Skeletal muscle cell (primary cell): Measurements from ENCODE around the gene SYT2.
A peak's percentile ranks its signal among the peaks of the same experiment; 100 is the strongest.

Experiments used
- DNase-seq: peaks from one replicate; pipeline ENCODE4 v3.0.0-alpha.2; 2010; ENCODE audit warnings: low read depth
- H3K4me3 ChIP-seq: 2 replicates; pipeline ENCODE4 v1.5.1; 2011; ENCODE audit warnings: low read depth, mild to moderate bottlenecking, control low read depth, low read length, moderate library complexity

The SYT2 gene

DNA sequence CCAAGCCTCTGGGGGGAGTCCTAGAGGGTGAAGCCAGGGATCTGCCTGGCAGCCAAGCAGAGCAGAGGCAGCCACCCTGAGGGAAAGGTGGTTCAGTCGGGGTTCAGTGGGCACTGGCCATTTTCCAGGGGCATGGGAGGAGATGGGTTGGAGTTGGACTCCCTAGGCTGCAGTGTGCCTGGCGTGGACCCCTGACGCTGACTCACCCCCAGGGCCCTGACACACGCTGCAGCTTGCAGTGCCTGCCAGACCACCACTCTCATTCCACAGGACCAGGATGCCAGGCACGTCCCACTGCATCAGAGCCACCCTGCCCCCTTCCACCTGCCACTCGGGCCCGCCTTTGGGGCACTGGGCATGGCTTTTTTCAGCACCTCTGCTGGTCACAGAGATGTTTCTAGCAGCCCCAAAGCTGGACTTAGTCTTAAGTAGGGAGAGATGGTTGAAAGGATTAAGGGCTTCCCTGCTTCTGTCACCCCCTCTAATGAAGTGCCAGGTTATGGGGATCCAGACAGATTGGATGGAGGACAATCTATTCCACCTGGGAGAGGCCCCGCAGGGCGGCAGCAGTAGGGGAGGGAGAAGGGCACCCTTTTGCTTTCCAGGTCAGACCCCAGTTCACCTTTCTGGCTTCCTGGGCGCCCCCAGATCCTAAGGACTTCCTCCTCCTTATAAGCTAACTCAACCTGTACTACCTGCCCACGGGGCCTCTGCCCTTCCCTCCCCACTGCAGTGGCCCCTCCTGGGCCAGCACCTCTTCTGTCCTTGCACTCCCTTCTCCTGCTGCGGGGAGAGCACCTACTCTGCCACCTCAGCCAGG, 1.6 kb downstream of the SYT2 start:
- DNase-seq = no peak

DNA sequence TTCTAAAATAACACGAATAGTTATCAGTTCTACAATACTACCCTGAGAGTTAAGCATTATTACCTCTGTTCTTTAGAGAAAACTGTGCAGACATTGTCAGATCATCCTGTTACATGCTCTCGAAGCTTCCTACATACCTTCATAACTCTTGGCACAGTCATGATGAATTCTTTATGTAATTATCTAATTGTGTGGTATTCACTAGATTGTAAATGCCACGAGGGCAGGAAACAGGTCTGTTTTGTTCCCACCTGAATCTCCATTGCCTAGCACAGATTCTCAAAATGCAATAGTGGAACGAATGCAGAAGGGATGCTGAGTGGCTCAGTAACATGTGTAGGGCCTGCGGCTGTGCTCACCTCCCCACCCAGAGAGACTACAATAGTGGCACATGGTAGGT, 3.4 kb downstream of the SYT2 start:
- no peak for DNase-seq
- H3K4me3 ChIP-seq = no peak overlapping the region

More for the DNA sequence above, 1.6 kb downstream of the SYT2 start:
- H3K4me3 ChIP-seq = no peak overlapping the region

DNA sequence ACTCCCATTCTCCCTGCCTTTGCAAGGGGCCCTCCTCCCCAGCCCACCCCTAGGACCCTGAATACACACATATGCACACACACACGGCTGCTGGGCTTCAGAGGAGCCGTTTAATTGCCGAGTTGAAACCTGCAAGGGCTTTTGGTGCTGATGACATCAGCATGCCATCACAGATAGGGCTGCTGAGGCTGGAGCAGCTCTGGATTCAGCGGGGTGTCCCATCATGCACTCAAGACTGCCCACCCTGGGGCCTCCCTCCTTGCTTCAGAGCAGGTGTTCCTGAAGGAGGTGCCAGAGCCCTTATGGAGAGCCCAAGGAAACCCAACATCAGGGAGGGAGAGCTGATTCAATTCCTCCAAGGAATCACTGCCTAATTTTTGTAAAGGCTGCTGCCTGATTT, 5.7 kb downstream of the SYT2 start:
- no peak for DNase-seq
- no peak overlapping the region for H3K4me3 ChIP-seq

DNA sequence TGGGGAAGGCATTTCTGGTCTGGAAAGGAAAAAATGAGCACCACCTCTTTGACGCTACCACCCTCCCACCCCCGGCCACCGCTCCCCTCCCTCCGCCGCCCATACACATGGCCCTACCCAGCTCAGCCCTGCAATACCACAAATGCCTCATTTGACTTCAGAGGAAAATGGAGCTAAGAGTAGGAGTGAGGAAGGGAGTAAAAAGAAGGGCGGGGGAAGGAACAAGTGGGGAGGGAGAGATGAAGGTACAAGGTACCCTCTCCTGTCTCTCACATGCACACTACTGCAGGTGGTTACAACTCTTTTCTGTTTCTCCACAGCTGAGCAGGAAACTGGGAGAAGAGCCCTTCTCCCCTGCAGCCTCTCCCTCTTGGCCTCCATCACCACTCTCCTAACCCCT, 7.1 kb downstream of the SYT2 start:
- no peak overlapping the region for H3K4me3 ChIP-seq
- DNase-seq = no peak

DNA sequence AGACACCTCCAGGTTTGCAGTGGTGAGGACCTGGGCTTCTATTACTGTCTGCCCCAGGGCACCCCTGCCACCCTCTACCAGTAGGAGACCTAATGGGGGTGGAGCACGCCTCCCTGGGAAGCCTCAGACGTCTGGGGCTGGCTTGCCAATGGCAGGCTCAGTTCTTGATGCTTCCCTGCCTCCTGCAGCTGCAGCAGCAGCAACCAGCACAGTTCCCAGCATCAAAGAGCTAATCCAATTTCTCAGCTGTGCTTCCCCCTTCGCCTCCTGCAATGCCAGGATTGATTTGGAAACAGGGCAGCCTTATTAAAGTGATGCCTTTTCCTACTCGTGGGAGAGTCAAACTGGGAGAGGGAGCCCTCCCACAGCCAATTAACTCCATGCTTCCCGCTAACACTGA, 8.2 kb downstream of the SYT2 start:
- H3K4me3 ChIP-seq = no peak overlapping the region
- no peak for DNase-seq

DNA sequence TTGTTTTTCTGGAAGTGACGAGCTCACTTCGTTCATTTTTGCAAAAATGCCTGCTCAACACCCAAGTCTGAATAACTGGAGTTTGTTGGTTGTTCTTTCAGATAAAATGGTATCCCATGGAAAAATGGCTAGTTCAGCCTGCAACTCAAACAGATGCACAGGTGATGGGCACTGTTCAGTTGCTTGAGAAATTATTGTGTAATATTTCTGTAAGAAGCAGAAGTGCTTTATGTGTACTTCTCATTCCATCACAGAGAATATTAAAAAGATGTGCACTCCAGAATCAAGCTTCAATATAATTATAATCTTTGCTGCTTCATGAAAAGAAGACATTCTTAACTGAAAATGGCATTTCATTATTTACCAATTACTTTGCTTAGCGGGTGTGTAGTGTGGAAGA, 9.1 kb downstream of the SYT2 start:
- H3K4me3 ChIP-seq = no peak overlapping the region
- no peak for DNase-seq

DNA sequence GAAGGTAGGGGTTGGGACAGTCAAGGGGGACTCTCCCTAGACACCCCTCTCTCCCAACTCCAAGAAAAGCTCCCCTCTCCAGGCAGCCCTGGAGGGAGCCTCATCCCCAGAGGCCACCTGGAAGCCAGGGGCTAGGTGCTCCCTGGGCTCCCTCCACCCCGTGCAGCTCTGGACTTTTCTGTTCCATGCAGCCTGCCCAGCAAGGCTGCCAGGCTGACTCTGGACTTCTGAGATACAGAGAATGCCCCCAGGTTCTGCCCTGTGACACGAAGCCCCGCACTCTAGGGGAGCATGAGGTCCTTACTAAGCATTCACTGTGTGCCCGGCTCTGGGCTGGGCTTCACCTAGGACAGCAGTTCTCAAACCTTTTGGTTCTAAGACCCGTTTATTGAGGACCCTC, 10.2 kb downstream of the SYT2 start:
- no peak overlapping the region for H3K4me3 ChIP-seq
- no peak for DNase-seq

DNA sequence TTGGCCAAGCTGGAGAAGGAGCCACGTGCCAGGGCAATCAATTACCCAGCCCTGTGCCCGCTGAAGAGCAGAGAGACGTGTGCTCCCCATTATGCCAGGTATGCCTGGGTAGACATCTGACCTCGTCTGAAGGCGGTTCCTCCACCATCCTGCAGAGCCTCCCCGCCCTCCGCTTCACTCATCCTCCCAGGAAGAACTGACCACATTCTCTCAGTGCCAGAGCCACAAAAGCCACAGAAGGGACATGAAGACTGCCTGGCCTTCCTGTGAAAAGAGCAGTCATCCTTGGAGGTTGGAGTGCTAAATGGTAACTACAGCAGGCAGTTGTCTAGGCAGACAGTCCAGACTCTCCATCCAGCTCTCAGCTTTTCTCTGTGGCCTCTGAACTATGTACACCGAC, 12.0 kb downstream of the SYT2 start:
- DNase-seq = no peak
- H3K4me3 ChIP-seq = no peak overlapping the region

DNA sequence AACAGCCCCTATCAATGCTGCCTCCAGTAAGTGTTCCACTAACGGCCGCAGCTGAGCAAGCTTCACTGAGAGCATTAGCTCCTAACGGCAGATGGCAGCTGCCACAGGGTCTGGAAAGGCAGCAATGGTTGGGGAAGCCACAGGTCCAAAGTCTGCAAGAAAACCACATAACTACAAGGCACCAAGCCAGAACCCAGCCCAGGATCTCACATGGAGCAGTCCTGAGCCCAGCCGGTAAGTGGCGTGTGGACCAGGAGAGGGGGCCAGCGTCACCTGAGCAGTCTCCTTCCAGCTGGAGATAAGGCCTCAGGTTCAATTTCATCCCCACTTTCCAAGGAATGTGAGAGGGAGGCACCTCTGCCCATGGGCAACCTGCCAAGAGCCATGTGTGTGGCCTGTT, 13.2 kb downstream of the SYT2 start:
- no peak for DNase-seq
- H3K4me3 ChIP-seq = no peak overlapping the region

DNA sequence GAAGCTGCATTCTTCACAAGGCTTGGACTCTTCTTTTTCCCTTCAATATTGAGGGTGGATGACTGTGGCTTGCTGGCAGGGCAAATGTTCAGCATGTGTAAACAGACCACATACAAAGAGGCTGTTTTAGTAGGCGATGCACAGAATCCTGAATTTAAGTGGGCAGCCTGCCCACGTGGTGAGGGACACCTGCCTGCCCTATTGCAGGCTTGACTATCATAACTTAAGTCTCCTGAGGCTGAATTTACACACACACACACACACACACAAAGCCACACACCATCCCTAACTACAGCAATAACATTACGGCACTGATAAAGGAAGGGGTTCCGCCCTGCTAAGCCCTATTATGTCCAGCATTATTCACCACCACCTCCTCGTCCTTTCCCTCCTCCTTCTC, 15.9 kb downstream of the SYT2 start:
- no peak for DNase-seq
- H3K4me3 ChIP-seq = no peak overlapping the region

DNA sequence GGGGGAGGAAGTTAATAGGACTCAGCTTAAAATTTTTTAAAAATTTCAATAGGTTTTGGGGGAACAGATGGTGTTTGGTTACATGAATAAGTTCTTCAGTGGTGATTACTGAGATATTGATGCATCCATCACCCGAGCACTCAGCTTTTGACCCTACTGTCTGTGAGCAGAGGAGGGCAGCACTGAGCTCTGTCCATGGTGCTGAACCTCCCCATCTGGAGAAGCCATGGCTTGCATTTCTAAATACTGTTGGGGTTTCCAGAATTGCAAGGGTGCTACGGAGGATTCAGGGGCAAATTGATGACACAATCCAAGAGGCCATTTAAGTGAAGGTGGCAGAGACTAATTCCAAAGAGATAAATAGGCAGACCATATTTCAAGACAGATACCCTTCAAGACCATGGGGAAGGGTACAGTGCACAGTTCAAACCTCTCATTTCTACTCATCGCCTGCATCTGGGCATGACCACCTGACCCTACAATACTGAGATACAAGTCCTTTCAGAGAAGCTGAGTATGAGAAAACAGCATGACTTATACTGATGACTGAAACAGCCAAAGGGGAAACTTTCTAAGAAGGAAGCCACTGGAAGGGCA, 17.2 kb downstream of the SYT2 start:
- DNase-seq = peak; percentile 17
- H3K4me3 ChIP-seq = no peak overlapping the region

DNA sequence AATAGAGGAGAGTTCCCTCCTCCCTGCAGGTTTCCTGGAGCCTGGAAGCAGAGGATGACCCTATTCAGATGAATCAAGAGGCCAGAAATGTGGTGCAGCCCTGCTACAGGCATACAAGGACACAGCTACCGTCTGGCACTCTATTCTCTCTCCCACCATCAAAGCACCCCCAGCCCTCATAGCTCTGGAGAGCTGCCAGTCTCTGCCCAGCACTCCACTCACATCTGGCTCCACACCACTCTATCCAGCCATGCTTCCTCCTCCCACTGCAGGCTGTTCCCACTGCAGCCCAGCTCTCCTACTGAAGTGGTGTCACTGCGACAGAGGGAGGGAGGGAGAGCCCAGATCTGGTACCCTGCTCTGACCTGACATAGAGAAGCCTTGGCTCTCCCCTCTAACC, 18.4 kb downstream of the SYT2 start:
- DNase-seq = no peak
- no peak overlapping the region for H3K4me3 ChIP-seq

DNA sequence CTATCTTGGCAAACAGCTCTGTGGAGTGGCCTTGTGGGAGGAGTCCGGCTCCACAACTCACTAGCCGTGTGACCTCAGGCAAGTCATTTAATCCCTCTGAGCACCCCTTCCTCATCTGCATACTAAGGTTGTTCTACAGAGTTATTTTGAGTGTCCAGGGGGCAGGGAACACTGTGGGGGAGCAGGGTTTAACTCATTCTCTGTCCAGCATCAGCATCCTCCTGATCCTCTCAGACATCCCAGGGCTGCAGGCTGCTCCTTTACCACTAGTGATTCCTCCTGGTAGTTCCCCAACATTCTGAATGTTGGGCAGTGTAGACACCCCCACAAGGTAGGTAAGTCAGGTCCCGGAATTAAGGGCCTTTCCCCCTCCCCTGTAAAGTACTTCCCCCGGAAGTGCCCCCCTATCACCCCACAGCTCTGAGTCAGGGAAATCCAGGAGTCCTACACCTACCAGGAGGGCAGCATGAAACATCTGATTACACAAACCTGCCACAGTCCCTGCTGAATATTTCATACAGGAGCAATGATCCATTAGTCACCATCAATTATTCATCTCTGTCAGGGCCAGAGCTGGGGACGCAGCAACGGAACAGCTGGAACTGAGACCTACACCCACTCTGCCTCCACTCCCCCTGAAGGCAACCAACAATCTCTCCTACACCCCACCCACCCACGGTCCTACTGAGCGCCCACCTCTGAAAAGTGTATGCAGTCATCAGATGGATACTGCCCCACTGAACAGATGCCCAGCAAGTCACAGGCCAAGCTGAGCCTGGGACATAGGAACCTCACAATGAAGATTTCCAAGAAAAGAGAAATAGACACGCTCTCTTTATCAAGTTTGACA, 20.5 kb downstream of the SYT2 start:
- no peak for DNase-seq
- H3K4me3 ChIP-seq = no peak overlapping the region

DNA sequence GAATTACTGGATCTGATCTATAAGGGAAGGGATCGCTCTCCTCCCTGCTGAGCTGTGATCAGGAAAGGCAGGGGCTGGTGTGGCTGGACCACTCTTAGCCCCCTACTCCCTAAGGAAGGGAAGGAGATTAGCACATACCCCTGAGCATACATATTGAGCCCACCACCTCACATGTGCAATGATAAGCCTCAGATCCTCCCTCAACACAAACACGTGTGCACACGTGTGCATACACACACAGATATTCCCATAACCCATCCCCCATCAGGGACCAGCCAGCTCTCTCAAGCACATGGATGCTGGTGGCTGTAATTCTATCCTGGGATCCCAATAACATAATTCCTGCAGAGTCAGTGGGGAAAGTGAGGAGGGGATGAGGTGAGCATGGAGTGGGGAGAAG, 21.2 kb downstream of the SYT2 start:
- no peak for DNase-seq
- H3K4me3 ChIP-seq = no peak overlapping the region

DNA sequence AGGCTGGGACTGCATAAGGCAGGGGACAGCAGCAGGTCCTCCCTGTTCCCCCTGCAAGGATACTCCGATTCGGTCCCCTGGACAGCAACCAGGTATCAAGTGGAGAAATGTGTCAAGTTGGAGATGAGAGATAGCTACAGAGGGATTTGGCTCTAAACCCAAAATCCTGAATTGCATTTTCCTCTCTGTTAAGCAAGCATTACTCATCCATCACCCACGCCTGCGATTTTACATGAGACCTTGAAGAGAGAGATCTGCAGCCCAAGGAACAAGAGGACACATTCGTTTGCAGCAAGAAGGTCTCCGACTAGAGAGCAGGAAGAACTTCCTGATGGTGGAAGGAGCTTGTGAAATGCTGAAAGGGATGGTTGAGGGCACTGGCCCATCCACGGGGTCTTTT, 21.9 kb downstream of the SYT2 start:
- DNase-seq = no peak
- no peak overlapping the region for H3K4me3 ChIP-seq

DNA sequence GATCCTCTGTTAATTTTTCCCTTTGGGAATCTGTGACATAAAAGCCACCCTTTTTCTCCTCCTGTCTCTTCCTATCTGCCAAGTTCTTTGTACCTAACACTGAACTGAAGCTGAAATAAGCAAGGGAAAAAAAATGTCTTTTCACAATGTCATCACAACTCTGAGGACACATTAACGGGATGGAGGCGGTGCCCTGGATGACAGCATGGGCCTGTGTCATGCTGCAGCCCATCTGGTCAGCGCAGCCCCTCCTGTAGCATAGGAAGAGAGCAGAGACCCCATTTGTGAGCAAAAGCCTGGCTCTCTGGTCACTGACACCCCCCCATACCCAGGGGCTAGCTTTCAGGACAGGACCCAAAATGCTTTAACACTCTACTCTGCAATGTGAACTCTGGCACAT, 22.5 kb downstream of the SYT2 start:
- H3K4me3 ChIP-seq = no peak overlapping the region
- no peak for DNase-seq

DNA sequence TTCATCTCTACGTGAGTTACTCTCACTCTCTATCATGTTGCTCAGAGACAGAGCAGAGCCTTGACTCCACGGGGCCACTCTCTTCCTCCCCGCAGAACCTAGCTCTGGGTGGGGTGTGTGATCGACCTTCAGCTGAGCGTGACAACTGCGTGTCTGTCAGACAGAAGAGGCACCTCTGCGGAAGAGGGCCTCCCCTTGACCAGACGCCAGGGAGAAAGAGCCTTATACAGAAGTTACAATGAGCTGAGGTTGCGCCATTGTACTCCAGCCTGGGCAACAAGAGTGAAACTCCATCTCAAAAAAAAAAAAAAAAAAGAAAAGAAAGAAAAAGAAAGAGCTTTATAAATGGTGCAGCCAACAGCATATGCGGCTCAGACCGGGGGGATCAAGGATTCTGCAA, 22.9 kb downstream of the SYT2 start:
- DNase-seq = no peak

DNA sequence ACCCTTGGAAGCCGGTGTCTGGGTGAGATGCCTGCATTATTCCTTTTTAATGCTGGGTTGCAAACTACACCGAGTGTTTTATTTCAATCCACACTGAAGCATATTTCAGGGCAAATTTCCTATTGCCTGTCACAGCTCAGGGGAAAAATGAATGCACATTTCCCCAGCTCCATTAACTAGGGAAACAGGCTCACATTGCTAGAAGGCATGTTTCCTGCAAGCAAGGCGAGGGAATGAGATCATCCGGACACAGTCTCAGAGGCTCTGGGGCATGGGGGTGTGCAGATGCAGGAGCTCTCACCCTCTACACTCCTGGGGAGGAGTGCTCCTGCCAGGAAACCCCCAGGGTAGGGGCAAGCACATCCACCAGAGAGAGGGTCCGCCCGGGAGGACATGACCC, 24.6 kb downstream of the SYT2 start:
- no peak for DNase-seq
- H3K4me3 ChIP-seq = no peak overlapping the region

More for the DNA sequence above, 22.9 kb downstream of the SYT2 start:
- H3K4me3 ChIP-seq = no peak overlapping the region

DNA sequence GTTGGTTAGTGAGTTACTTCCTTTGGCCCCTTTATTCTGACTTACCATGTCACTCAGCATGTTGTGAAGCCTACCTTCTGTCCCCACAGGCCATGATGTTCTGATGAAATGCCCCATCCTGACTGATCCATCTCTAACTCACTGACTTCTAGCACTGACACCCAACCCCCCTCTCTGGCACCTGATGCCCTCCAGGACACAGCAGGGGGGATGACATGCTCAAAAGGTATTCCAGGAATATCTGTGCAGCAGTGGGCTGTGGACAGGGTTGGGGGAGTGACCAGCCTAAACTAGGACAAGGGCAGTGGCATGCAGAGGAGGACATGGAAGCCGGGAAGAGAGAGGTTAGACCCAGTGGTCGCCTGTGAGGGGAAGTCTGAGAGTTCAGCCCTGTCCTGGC, 25.5 kb downstream of the SYT2 start:
- H3K4me3 ChIP-seq = no peak overlapping the region
- no peak for DNase-seq

DNA sequence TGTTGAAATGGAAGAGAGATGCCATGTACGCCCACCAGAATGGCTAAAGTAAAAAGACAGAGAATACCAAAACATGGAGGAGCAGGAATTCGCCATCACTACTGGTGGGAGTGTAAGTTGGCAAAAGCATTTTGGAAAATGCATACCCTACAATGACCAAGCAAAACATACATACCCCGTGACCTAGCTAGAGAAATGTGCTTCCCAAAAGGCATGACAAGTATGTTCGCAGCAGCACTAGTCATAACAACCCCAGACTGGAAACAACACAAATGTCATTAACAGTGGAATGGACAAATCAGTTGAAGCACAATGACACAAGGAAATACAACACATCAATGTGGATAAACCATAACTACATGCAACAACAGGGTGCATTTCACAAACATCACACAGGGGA, 27.2 kb downstream of the SYT2 start:
- DNase-seq = no peak
- H3K4me3 ChIP-seq = no peak overlapping the region

DNA sequence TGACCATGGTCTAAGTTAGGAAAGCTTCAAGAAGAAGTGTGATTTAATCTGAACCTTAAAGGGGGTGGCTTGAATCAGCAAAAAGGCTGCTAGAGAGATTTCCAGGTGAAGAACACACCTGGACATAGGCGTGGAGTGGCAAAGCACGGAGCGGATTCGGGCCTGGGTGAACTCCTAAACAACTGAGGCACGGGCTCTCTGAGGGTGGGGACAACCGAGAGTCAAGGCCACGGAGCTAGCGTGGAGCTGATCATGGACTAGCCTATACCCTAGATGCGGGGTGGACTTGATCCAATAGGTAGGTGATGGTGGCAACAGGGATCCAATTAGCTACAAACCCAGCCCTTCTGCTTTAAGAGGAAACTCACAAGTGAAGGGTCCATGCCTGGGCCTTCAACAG, 27.8 kb downstream of the SYT2 start:
- no peak for DNase-seq
- no peak overlapping the region for H3K4me3 ChIP-seq
